Inflammatory macrophage treated with lipopolysaccharide for 1 hour (primary cell): ENCODE measurements around the gene SCLT1.

Experiments used
- DNase-seq, 2 donors: peaks; one replicate each; pipeline ENCODE4 v3.0.0-alpha.2; 2020 to 2022

SCLT1 gene

DNA sequence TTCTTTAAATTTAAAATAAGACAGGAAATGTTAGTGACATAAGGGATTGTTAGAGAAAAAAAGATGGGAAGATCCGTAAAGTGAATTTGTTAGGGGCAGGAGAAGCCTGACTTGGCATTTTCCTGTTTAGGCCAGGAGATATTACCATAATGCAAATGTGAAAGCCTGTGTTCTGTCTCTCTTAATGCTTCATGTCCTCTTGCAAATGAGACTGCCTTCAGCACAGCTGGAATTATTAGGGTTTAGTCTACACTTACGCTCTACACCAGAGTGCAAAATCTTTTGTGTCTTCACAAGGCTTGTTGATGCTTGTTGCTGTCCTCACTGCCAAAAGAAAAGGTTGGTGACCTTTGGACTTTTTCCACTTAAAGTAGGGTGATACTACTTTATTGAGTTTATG, 227.1 kb downstream of the SCLT1 start:
- no peak for DNase-seq

DNA sequence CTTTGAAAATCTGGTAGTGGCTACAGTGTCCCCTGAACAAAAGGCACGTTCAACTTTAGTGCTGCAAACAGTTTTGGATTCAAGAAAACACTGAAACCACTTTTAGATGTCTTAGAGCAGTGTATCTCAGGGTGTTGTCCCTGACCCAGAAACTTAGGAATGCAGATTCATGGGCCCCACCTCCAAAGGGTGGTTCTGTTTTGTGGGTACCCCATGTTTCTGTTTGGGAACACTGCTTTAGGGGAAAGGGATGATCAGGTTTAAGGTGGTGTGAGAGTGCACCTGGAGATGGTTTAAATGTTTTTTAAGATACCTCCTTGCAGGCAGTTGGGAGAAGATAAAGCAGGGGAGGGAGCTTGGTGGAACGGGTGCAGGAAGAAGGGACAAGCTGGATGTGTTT, 228.2 kb downstream of the SCLT1 start:
- no peak for DNase-seq

DNA sequence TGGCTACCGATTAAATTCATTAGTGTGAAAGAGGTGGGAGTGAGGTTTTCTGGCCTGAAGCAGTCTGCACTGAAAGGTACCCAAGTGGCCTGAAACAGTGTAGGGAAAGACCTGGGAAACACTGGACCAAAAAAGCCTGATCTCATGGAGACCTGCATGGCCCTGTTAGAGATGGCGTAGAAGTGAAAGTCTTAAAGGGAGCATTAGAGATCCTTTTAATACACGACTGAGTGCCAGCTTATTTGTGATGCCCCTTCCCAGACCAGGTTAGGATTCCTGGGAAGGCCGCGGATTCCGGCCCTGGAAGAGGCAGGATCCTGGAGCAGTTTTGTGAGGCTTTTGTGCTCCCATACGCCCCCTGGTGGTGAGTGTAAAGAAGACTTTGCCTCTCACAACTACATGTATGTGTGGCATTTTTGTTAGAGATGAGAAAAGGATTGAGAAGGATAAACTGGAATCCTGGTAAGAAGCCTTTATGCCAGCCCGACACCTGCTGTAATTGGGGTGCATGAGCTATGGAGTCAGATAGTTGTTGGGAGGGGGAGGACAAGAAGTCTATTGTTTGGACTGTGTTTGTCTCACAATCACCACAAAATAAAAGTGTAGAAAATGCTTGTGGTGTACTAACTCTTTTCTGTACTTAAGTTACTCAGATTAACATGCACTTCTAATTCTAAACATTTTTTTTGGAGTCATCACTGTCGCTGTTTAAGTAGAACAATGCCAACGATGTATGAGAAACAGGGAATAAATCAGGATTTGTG, 229.8 kb downstream of the SCLT1 start:
- DNase-seq: peak; percentile 13 to 63

DNA sequence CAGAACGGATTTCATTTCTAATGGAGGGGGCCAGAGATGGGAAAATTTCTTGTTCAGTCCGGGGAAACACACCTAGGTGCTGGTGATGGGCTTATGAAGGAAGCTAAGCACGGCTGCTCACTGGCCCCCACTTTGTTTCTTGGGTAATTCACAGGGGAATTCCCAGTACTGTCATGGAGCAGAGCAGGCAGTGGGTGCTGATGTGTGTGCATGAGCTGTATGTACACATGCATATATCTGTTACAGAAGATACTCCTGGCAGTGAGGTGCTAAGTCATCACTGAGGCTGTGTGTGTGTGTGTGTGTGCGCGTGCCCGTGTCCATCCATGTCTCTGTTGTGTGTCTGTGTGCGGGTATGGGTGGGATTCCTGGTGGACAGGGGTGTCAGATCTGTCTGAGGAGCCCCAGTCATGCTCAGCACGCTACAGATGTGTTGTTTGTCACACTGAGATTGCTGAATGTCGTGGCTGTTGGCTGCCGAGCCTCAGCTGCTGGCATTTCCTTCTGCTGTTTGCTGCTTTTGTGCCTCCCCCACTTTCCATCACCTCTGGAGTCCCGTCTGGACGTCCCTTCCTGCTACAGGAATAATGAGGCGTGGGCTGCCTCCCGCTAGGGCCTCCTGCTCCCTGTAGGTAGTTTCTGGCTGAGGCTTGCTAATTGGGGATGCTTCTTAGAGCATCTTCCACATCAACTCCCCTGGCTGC, 230.6 kb downstream of the SCLT1 start:
- peak; percentile 37 to 59 for DNase-seq

DNA sequence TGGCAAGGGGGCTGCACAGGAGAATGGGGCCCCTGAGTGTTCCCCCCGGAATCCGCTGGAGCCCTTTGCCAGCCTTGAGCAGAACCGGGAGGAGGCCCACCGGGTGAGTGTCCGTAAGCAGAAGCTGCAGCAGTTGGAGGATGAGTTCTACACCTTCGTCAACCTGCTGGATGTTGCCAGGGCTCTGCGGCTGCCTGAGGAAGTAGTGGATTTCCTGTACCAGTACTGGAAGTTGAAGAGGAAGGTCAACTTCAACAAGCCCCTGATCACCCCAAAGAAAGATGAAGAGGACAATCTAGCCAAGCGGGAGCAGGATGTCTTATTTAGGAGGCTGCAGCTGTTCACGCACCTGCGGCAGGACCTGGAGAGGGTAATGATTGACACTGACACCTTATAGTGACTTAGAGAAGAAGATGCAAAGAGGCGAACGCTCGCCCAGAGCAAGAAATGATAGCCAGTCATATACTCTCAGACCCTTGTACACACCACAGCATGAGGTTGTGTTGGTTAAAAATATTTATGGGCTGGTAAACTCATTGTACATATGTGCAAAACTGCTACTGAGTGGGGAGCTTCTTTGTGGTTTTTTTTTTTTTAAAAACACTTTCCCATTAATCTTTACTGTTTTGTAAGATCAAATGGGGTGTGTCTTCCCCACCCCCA, 231.4 kb downstream of the SCLT1 start:
- no peak for DNase-seq

DNA sequence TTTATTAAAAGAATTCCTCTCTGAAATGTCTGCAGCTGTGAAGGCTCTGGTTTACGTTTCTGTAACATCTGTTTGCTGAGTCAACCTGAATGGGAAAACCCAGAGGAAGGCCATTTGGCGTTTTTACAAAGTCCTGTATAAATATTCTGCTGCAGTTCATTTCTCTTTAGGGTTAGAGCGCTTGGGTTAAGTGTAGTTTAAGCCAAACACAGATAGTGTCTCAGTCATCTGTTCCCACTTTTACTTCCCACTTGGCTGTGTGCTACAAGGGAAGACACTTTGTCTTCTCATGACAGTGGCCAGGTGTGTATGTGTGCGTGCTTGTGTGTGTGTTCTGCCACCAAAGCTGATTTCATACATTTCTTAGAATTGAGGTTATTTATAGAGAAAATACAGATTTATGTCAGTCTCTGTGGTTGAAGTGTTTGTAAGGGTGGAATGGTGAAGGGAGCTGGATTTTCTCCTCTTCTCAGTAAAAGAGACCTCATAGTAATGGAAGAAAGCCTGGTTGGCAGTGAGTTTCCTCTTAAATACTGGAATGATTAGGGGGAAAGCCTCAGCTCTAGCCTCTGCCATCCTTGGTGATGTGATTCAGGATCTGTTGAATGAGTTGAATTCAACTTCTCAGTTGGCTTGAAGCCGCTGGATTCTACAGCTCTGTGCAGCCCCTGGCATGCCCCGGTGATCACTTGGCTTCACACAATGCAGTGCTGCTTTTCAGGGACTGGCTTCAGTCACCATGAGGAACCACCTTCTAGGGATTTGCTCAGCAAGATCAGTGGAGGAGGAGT, 233.3 kb downstream of the SCLT1 start:
- DNase-seq: no peak

DNA sequence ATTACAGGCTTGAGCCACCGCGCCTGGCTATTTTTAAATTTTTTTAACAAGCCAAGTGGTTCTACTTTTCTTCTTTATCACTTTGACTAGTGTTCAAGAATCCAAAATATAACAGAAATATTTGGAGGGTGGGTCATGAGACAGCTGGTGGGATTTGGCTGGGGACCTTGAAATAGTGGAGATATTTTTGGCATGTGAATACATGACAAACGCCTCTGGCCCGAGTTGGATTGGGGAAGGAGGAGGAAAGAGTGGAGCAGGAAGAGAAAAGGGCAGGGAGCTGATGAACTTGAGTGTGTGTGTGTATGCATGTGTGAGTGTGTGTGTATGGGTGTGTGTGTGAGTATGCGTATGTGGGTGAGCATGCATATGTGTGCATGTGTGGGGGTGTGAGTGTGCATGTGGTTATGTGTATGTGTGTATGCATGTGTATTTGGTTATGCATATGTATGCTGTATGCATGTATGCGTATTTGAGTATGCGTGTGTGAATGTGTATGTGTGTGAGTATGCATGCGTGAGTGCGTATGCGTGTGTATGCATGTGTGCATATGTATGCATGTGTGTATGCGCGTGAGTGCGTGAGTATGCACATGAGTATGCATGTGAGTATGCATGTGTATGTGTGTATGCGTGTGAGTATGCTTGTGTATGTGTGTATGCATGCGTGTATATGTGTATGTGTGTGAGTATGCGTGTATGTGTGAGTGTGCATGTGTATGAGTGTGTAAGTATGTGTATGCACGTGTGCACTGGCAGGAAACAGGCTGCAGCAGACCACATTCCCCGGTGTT, 234.3 kb downstream of the SCLT1 start:
- DNase-seq: no peak

DNA sequence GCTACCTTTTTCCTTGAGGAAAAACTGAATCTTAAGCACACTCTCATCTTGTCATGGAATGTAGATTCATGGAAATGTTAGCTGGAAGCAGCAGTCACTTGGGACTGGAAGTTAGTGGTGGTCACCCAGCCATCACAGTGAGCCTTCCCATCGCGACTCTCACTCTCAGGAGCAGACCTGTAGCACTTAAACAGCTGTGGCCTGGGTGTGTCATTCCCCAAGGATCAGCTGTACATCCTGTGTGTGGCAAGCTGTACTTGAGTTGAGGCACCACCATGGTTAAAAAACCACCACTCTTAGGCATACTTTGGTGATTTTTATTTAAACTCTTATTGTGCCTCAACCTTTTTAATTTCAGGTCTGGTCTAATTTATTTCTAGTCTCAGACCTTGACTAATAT, 237.1 kb downstream of the SCLT1 start:
- DNase-seq: no peak

DNA sequence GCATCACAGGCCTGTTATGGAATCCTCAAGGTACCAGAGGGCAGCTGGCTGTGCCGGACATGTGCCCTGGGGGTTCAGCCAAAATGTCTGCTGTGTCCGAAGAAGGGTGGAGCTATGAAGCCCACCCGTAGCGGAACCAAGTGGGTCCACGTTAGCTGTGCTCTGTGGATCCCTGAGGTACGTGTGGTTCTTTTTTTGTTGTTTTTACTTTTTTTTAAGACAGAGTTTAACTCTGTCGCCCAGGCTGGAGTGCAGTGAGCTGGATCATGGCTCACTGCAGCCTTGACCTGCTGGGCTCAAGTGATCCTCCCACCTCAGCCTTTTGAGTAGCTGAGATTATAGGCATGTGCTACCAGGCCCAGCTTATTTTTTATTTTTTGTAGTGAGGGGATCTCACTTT, 237.7 kb downstream of the SCLT1 start:
- no peak for DNase-seq

DNA sequence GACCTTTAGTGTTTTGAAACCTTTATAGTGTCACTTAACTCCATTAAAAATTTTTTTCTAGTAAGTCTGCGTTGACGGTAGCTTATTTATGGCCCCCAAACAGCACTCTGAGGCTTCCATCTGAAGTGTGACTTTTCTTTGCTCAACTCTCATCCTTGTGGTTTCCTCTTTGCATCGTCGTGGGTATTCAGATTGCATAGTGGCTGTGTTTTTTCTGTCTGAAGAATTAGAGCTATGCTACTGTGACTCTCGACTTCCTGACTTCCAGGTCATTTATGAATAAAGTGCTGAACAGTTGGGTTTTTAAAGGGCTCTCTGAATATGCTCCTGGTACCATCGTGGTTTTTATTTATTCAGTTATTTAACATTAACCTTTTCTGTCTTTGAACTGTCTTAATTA, 238.9 kb downstream of the SCLT1 start:
- DNase-seq: peak in 1 of 2 donors; percentile 2

DNA sequence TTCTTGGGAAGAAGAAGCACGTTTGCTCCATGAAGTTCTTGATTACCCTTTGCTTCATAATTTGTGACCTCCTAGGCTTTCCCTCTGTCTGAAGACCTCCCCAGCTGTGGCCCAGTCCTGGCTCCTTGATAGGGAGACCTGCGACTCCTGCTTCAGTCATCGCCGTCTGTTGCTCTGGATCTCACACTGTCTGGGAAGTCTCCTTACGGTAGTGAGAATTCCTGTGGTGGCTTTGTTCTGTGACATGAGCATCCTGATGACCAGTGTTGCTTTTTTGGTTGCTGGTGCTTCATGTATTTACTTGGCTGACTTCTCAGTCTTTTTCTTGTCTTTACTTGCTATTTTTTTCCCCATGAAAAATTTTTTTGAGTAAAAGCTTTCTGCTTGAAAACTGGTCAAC, 239.6 kb downstream of the SCLT1 start:
- DNase-seq: no peak

DNA sequence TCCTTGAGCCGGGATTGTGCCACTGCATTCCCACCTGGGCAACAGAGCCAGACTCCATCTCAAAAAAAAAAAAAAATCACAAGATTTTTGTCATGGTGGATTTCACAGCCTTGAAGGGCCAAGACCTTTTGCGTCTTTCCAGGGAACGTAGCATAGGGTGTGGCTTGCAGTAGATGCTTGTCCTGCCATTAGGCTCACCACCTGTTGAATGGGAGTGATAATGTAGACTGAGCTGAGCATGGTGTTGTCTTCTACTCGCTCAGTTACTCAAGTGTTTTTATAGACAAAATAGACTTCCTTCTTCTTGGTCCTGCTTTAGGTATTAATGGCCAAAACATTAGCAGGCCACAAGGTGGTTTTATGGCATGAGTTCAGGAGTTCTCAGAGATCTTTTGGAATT, 243.1 kb downstream of the SCLT1 start:
- no peak for DNase-seq

DNA sequence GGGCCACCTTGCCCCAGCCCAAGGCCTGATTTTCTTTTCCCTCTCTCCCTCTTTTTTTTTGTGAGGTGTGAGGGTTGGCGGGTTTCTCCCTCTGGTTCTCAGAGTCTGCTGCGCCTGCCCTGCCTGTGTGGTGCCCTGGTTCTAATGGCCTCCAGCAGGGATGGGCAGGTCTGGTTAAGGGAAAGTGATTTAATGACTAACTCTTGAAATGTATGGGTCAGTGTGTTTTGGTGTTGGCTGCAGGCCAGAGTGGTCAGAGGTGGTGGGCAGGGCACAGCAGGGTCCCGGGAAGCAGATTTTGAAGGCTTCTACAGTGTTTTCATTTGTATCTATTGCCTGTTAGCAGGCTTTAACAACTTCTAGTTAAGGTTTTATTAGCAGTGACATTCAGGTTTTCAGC, 244.9 kb downstream of the SCLT1 start:
- no peak for DNase-seq

DNA sequence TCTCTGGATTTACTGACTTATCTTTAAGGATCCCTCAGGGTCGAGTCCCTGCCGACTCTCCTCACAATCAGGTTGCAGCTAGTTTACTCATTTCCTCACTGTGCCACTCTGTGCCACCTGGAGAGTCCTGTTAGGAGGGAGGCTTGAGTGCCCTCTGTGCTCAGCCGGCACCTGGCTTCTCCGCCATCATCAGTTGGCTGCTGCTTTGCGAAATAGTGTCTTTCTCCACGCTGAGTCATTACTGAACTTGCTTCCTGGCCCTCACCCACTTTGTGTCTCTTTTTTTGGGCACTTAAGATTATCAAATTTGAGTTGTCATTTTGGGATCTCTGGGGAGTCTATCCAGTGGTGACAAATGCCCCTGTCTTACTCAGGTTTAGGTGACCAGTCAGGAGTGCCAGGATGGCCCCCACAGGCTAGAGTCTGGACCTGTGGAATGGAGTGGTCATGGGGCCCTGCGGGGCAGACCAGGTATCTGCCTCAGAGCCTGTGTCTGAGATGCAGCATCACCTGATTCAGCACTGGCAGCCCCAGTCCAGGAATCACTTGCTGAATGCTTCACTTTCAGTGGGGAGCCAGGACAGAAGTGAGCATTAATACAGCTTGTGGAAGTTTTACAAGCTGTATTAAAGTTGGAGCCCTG, 246.1 kb downstream of the SCLT1 start:
- DNase-seq: peak; percentile 25 to 35

DNA sequence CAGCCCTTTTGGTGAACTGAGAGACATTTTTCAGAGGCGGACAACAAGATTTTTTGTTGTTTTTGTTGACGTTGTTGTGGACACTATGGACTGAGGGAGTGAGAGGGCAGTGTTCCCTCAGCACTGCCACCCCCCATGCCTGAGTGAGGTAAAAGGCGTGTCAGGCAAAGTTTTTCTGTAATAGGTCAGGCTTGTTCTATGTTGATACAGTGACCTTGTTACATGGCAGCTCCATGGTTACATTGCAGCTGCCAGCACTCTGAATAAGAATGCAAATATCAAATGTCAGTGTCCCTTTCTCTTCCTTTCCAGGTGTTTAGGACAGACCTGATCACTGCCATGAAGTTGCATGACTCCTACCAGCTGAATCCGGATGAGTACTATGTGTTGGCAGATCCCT, 247.3 kb downstream of the SCLT1 start:
- no peak for DNase-seq

DNA sequence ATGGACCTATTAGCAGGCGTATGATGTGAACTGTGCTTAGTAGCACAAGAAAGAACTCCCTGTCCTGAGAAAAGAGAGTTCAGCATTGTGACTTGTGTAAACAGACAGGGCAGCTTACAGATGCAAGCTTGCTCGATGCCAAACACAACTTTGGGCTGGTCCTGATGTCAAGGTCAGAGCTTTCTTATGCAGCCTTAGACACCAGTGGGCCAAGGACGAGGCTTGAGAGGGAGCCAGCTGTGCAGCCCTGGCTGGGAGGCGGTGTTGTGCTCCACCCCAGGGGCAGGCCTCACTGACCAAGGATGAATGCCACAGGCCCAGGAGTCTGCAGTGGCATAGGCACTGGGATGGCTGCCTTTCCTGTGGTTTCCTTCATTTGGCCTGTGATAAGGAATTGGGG, 248.4 kb downstream of the SCLT1 start:
- no peak for DNase-seq

DNA sequence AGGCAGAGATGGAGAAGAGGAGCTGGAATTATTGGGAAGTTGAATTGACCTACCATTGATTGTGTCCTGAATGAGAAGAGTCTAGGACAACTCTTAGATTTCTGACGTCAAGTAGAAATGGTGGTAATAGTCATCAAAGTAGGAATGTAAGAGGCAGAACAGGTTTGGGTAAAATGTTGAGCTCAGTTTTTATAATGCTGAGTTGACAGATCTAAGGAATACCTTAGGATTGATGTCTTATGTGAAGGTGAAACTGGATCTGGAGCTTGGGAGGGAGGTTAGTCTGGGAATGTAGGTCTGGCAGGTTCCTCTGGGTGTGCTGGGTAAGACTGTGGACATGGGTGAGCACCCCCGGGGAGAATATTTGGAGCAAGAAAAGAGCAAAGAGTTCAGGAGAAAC, 251.9 kb downstream of the SCLT1 start:
- no peak for DNase-seq

DNA sequence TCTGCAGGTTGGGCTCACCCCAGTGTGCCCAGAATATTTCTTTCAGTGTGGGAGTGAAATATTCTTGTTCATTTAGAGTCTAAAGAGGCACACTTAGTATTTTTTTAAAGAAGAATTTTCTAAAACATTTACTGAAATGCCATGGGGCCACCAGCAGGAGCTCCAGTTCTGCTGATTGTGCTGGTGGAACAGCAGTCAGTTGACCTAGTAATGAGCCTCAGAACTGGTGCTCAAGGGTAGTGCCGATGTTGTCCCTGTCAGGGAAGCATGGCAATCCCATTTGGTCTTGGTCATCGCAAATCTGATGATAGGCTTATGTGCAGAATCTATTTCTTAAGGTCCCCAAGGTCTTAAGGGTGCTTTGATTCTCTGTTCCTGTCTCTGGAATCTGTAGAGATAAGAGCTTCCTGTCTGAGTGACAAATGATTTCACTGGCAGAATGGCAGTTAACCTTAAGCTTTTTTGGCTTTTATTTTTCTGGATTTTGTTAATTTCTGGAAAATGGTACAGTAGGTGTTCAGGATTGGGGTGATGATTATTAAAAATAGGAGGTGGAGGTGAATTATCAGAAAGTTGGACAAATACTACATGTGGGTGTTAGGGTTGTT, 252.5 kb downstream of the SCLT1 start:
- DNase-seq: no peak

DNA sequence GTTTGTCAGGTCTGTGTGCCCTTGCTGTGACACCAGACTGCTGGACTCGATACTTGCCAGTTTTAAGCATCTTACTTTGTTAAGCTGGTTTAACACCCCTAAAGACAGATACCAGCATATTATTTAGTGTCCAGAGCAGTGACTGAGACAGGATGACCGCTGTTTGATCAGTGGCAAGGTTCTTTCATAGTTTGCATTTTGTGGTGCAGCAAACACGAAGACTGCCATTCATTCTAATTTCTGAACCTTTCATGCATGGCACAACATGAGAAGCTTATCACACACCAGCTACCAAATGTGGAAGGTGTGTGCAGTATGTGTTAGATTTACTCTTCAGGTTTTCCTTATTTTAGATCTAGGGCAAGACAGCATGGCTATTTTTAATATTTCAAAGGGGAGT, 255.7 kb downstream of the SCLT1 start:
- DNase-seq: no peak

DNA sequence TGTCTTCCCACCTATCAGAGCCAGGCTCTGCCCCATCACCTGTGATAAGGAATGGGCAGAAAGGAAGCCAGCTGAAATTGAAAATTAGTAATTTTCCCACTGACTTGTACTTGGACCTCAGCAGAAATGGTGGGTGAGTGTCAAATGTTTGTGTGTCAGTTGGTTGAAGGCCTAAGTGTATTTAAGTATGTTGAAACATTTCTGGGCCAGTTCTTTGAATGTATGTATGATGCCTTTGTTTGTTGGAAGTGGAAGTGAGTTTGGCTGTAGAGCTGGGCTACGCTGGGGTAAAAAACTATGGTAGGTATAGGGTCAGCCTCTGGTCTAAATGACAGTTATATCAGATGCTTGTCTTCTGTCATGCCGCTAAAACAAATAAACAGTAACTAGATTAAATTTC, 256.1 kb downstream of the SCLT1 start:
- no peak for DNase-seq

DNA sequence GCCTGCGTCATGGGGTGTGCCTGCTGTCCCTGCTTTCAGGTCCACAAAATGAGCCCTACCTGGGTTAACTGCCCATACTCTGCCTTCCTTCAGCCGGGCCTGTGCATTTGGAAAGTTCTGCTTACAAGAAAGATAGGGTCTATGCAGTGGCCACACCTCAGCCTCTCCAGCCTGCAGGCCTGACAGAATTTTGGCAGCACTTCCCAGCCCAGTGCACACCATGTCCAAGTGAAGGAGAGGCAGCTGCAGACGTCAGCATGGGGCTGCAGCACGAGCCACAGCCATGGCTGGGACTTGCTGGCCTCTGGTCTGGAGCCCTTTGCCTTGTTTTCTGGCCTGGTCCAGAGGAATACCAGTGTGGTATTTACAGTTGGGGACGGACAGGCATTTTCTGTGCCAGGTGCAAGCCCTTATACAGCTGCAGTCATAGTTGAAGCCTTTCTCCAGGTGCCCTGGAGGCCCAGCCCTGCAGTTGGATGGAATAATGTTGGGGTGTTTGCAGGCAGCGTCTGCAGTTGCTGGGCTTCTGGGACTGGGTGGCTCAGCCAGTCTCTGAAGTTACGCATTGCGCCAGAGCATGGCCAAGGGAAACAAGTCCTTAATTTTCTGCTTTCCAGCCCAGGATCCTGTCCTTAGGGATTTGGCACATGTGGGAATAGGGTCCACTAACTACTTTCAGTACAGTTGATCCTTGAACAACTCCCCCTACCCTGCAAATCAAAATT, 257.7 kb downstream of the SCLT1 start:
- DNase-seq: no peak
